K562 (cell line): ENCODE data around the gene ITGAV. TPM values are rescaled to one million over a fixed set of nuclear protein-coding genes. Genes with fewer than 3 reads are reported as not detected.

Experiments
- CBX3 ChIP-seq, 2 experiments: IDR thresholded peaks; 1 replicate in 1 of 2; 2 replicates in 1 of 2; pipeline ENCODE4 v1.6.1; 2012; ENCODE audit warnings: inconsistent platforms in 2 of 2, low read length in 2 of 2, borderline replicate concordance in 1 of 2, control low read depth in 1 of 2
- CHD1 ChIP-seq: fragments of 200-600 bp; sonication (generic); IDR thresholded peaks from one replicate; pipeline ENCODE4 v1.6.1; 2012; ENCODE audit warnings: mild to moderate bottlenecking, moderate library complexity, low read length, inconsistent platforms
- COPS2 ChIP-seq: fragments of 450-650 bp; conservative IDR thresholded peaks from 2 replicates; pipeline ENCODE4 v1.6.1; 2016; ENCODE audit warnings: mild to moderate bottlenecking, moderate library complexity
- CSDE1 ChIP-seq, 2 experiments: fragments of 450-650 bp; IDR thresholded peaks; 2 replicates each; pipeline ENCODE4 v1.6.1; 2016; ENCODE audit warnings: mild to moderate bottlenecking in 1 of 2
- ESRRA ChIP-seq: fragments of 450-650 bp; IDR thresholded peaks from 2 replicates; pipeline ENCODE4 v1.6.1; 2014; ENCODE audit warnings: low read depth, mild to moderate bottlenecking, moderate library complexity, borderline replicate concordance
- NFE2L1 ChIP-seq: fragments of 450-650 bp; IDR thresholded peaks from 2 replicates; pipeline ENCODE4 v1.6.1; 2016; ENCODE audit warnings: missing genetic modification characterization, low read depth, mild to moderate bottlenecking, missing compliant biosample characterization, moderate library complexity, borderline replicate concordance
- SIN3A ChIP-seq, 2 experiments: fragments of 150-350 bp in 1 of 2; IDR thresholded peaks; 2 replicates each; pipeline ENCODE4 v1.6.1; 2011 to 2016; ENCODE audit warnings: borderline replicate concordance in 2 of 2, low read depth in 2 of 2, low read length in 2 of 2, mild to moderate bottlenecking in 2 of 2, moderate library complexity in 2 of 2; ENCODE audit not compliant: control insufficient read depth in 1 of 2
- SIN3B ChIP-seq: fragments of 450-650 bp; IDR thresholded peaks from 2 replicates; pipeline ENCODE4 v1.6.1; 2017; ENCODE audit warnings: low read depth, mild to moderate bottlenecking, moderate library complexity
- SNAPC5 ChIP-seq: fragments of 250-450 bp; sonication (Bioruptor Pico); IDR thresholded peaks from 2 replicates; pipeline ENCODE4 v1.8.0; 2021; ENCODE audit warnings: moderate library complexity, mild to moderate bottlenecking, inconsistent platforms
- SREBF1 ChIP-seq: fragments of 150-350 bp; IDR thresholded peaks from 2 replicates; pipeline ENCODE4 v1.6.1; 2014; ENCODE audit warnings: antibody characterized with exemption, low read depth, low read length, borderline replicate concordance
- ZBTB40 ChIP-seq, 2 experiments: fragments of 450-650 bp in 1 of 2; sonication (generic) in 1 of 2; formaldehyde crosslinking in 1 of 2; IDR thresholded peaks; 2 replicates each; pipeline versions ENCODE4 v1.7.1 to v1.9.0; 2016 to 2022; ENCODE audit warnings: inconsistent platforms in 1 of 2, mild to moderate bottlenecking in 1 of 2, missing genetic modification reagents in 1 of 2
- ZNF217 ChIP-seq: sonication (generic); formaldehyde crosslinking; IDR thresholded peaks from 2 replicates; pipeline ENCODE4 v1.8.0; 2022; ENCODE audit warnings: mild to moderate bottlenecking, missing genetic modification reagents
- ZNF239 ChIP-seq: fragments of 250-450 bp; sonication (Bioruptor Pico); IDR thresholded peaks from 2 replicates; pipeline ENCODE4 v1.4.0; 2020; ENCODE audit warnings: mild to moderate bottlenecking
- ZNF830 ChIP-seq: fragments of 250-450 bp; sonication (Bioruptor Pico); IDR thresholded peaks from 2 replicates; pipeline ENCODE4 v1.5.0; 2021; ENCODE audit warnings: mild to moderate bottlenecking
- ZSCAN32 ChIP-seq: fragments of 450-650 bp; formaldehyde crosslinking; IDR thresholded peaks from 2 replicates; pipeline ENCODE4 v1.4.0; 2020; ENCODE audit warnings: mild to moderate bottlenecking, moderate library complexity
- polyA plus RNA-seq, 8 experiments: library from polyadenylated mRNA; depleted of rRNA in 4 of 8; stranded (reverse) in 5 of 8; unstranded in 3 of 8; fragments of >200 nt; fragmentation: Nextera tagmentation in 2 of 8; fragmentation: Illumina TruSeq in 1 of 8; extraction: Ambion mirVana in 2 of 8; extraction: Trizol in 1 of 8; gene quantifications; 2 replicates each; pipeline versions ENCODE4 v1.2.1 to v1.2.3, GENCODE V29; 2011 to 2014; ENCODE audit warnings: inconsistent platforms in 1 of 8, missing spikeins in 1 of 8
- total RNA-seq, 7 experiments: library from RNA; depleted of rRNA in 6 of 7; stranded (reverse); fragments of >200 nt in 6 of 7; fragmentation: Illumina TruSeq in 2 of 7; extraction: Trizol in 2 of 7; gene quantifications; 2 replicates each; pipeline versions ENCODE4 v1.2.1 to v1.2.3, GENCODE V29; 2011 to 2021; ENCODE audit warnings: low replicate concordance in 1 of 7

ITGAV gene
- total and polyA plus RNA-seq, 9 of the 15 experiments (the other 6 are each of a cell fraction or from before 2014, with no cell fraction given): 3.7 to 17.7 (median 10.7) TPM

- peak; percentile 87 for TF ChIP-seq ZBTB40 (IDR thresholded peaks at IDR 0.05)
- TF ChIP-seq ZBTB40 (CRISPR knock-in tag; IDR thresholded peaks at IDR 0.05): no peak; the same call in none of the 2 replicates
- no peak for TF ChIP-seq ZSCAN32 (CRISPR knock-in tag)
- 0 out of 4 replicates have a peak, but pooled peaks have one; percentile 4 to 65 for TF ChIP-seq SIN3A (IDR thresholded peaks at IDR 0.05; ENCODE audit: borderline replicate concordance in 2 of 2, control insufficient read depth in 1 of 2, low read depth in 2 of 2, low read length in 2 of 2)
- no peak for TF ChIP-seq COPS2
- 0 out of 2 replicates have a peak, but pooled peaks have one; percentile 80 for TF ChIP-seq ZNF830 (CRISPR knock-in tag)
- no peak for TF ChIP-seq ZNF239 (CRISPR knock-in tag)
- TF ChIP-seq NFE2L1: no peak
- TF ChIP-seq SNAPC5 (CRISPR knock-in tag): no peak
- TF ChIP-seq ESRRA: 0 out of 2 replicates have a peak, but pooled peaks have one; percentile 64
- peak; percentile 70 for TF ChIP-seq CHD1
- TF ChIP-seq ZNF217 (CRISPR knock-in tag): no peak
- TF ChIP-seq CBX3 (IDR thresholded peaks at IDR 0.05; ENCODE audit: borderline replicate concordance in 1 of 2, low read length in 2 of 2): no peak
- TF ChIP-seq SIN3B: peak; percentile 51; the same call in 1 of the 2 replicates
- no peak for TF ChIP-seq SREBF1
- no peak; a peak in 1 of 4 replicates for TF ChIP-seq CSDE1 (IDR thresholded peaks at IDR 0.05)
Measured at GRCh38 chr2:186589612-186590349, at the start of gene ITGAV (continued).
